CD4-positive, alpha-beta T cell treated with Interleukin-2 at 100 ng/mL for 4 hours (primary cell): ENCODE results near the gene ADH1C.

Experiments used
- DNase-seq: peaks from one replicate; pipeline ENCODE4 v3.0.0-alpha.2; 2020; ENCODE audit warnings: low spot score

Gene ADH1C

GRCh38 chr4:99301376-99302164, 51.0 kb downstream of the ADH1C start:
- no peak for DNase-seq

- DNase-seq = no peak
Measured at GRCh38 chr4:99300934-99301333, 51.6 kb downstream of the ADH1C start.

GRCh38 chr4:99293357-99293756, 59.2 kb downstream of the ADH1C start:
- no peak for DNase-seq

- DNase-seq = no peak
Measured at GRCh38 chr4:99290848-99291786, 61.4 kb downstream of the ADH1C start, which contains the start of gene ADH1A. TSS of gene ADH1A (minus strand) at chr4:99290985. CDS start at chr4:99290914, 71 bp downstream.
